NCI-H1436 (cell line): ENCODE measurements around the gene VHLL.
A peak's percentile ranks its signal among the peaks of the same experiment; 100 is the strongest.
"Not testable (repeated sequence)": the region's sequence is repeated elsewhere in the genome, so short reads cannot be mapped to it uniquely, and the experiment has no call there.

Experiments used
- DNase-seq: peaks from one replicate; lab custom pipeline; 2025; lab: John Stamatoyannopoulos, UW

Gene VHLL

GRCh38 chr1:156298852-156299357 lies at the start of gene VHLL:
Gene VHLL, minus strand, starts transcription at chr1:156299307. Its CDS starts 118 bp downstream, at chr1:156299189.
- DNase-seq, result no peak

- DNase-seq, result no peak
These were observed 48.2 kb upstream of the VHLL start for GRCh38 chr1:156347331-156347730.

- DNase-seq, result no peak
These were observed 47.5 kb upstream of the VHLL start for GRCh38 chr1:156346636-156347035.

GRCh38 chr1:156346035-156346434 lies 46.9 kb upstream of the VHLL start:
- not testable (repeated sequence) for DNase-seq

GRCh38 chr1:156344409-156344808 lies 45.3 kb upstream of the VHLL start:
- no peak for DNase-seq

- DNase-seq, result no peak
These were observed 43.3 kb upstream of the VHLL start for GRCh38 chr1:156342166-156342955.

- DNase-seq, result peak; percentile 99
These were observed 39.3 kb upstream of the VHLL start, which contains the start of the genes CCT3 and TSACC for GRCh38 chr1:156338180-156338976. Gene CCT3, minus strand, starts transcription at chr1:156338292. Its CDS starts 108 bp downstream, at chr1:156338184. Gene TSACC, plus strand, starts transcription at chr1:156338526. Its CDS starts 1,232 bp downstream, at chr1:156339758.

GRCh38 chr1:156337888-156338179 lies 38.7 kb upstream of the VHLL start:
- no peak for DNase-seq

- DNase-seq, result no peak
These were observed 38.2 kb upstream of the VHLL start for GRCh38 chr1:156337052-156337887.

GRCh38 chr1:156336242-156336641 lies 37.1 kb upstream of the VHLL start:
- DNase-seq, result no peak

GRCh38 chr1:156323179-156323578 lies 24.1 kb upstream of the VHLL start:
- DNase-seq, result not testable (repeated sequence)

- DNase-seq, result no peak
These were observed 21.5 kb upstream of the VHLL start for GRCh38 chr1:156320560-156320959.

GRCh38 chr1:156319664-156320063 lies 20.6 kb upstream of the VHLL start:
- peak; percentile 1 for DNase-seq

- no peak for DNase-seq
These were observed 17.8 kb upstream of the VHLL start for GRCh38 chr1:156316909-156317308.

GRCh38 chr1:156310962-156311361 lies 11.9 kb upstream of the VHLL start:
- DNase-seq, result no peak

GRCh38 chr1:156308078-156308477 lies 9.0 kb upstream of the VHLL start:
- DNase-seq, result no peak

GRCh38 chr1:156305215-156305614 lies 6.1 kb upstream of the VHLL start:
- no peak for DNase-seq

GRCh38 chr1:156303241-156303640 lies 4.1 kb upstream of the VHLL start:
- DNase-seq, result no peak

GRCh38 chr1:156295391-156295947 lies 3.6 kb downstream of the VHLL start, which contains the start of gene GLMP:
Gene GLMP, minus strand, starts transcription at chr1:156295679. Its CDS starts 34 bp downstream, at chr1:156295645.
- peak; percentile 1 for DNase-seq

GRCh38 chr1:156293895-156294294 lies 5.2 kb downstream of the VHLL start:
- DNase-seq, result no peak

GRCh38 chr1:156293098-156293434 lies 6.0 kb downstream of the VHLL start:
- DNase-seq, result no peak
